K562 treated with DMSO at 1 percent for 48 hours (cell line): ENCODE measurements around the gene C1orf56. TPM values are rescaled to one million over a fixed set of nuclear protein-coding genes. Genes with fewer than 3 reads are reported as not detected.

ENCODE experiments used
- total RNA-seq: library from RNA; unstranded; fragments of 300-600 nt; gene quantifications from 2 replicates; pipeline ENCODE4 v1.2.3, GENCODE V29; 2022; ENCODE audit warnings: low replicate concordance; ENCODE audit errors: extremely low read depth

The C1orf56 gene
- total RNA-seq = not detected in 2 replicates

GRCh38 chr1:151047591-151047924, at the start of gene C1orf56:
Gene C1orf56 (plus strand): TSS chr1:151047751. CDS start chr1:151047848, 97 bp downstream.

GRCh38 chr1:151006327-151007052, 41.1 kb upstream of the C1orf56 start, which contains the start of gene MINDY1:
Gene MINDY1 (minus strand): TSS chr1:151006902. CDS start chr1:151002617, 4,285 bp downstream.

GRCh38 chr1:151008244-151009205, 39.0 kb upstream of the C1orf56 start, which contains the start of gene PRUNE1:
Gene PRUNE1 (plus strand): TSS chr1:151008449. CDS start chr1:151008633, 184 bp downstream.

GRCh38 chr1:151036356-151036755, 11.2 kb upstream of the C1orf56 start, which contains the start of gene BNIPL:
Gene BNIPL (plus strand): TSS chr1:151036586. CDS start chr1:151036726, 140 bp downstream.

GRCh38 chr1:151059109-151060006, 11.8 kb downstream of the C1orf56 start, which contains the start of gene CDC42SE1:
Gene CDC42SE1 (minus strand): TSS chr1:151059622. CDS start chr1:151055730, 3,892 bp downstream.

GRCh38 chr1:151060007-151060656, 12.6 kb downstream of the C1orf56 start, which contains the start of gene MLLT11:
Gene MLLT11 (plus strand): TSS chr1:151060397. CDS start chr1:151067225, 6,828 bp downstream.

GRCh38 chr1:151070474-151071276, 23.1 kb downstream of the C1orf56 start, which contains the start of gene GABPB2:
Gene GABPB2 (plus strand): TSS chr1:151070761. CDS start chr1:151088190, 17,429 bp downstream.

Other genes with a start within 250 kb of the C1orf56 start
- not detected in 2 replicates for gene CTSK, start 239.5 kb upstream of the C1orf56 start, total RNA-seq
- not detected in 2 replicates for gene ARNT, start 171.2 kb upstream of the C1orf56 start, total RNA-seq
- gene CTXND2, start 160.6 kb upstream of the C1orf56 start, total RNA-seq = not detected in 2 replicates
- gene SETDB1, start 121.4 kb upstream of the C1orf56 start, total RNA-seq = not detected in 2 replicates
- gene CERS2, start 72.9 kb upstream of the C1orf56 start, total RNA-seq = 153 TPM in 1 of 2 replicates, not detected in the other
- not detected in 2 replicates for gene ANXA9, start 65.5 kb upstream of the C1orf56 start, total RNA-seq
- gene MINDY1, start 40.8 kb upstream of the C1orf56 start, total RNA-seq = not detected in 2 replicates
- gene PRUNE1, start 39.3 kb upstream of the C1orf56 start, total RNA-seq = not detected in 2 replicates
- not detected in 2 replicates for gene BNIPL, start 11.2 kb upstream of the C1orf56 start, total RNA-seq
- gene CDC42SE1, start 11.9 kb downstream of the C1orf56 start, total RNA-seq = not detected in 2 replicates
- not detected in 2 replicates for gene MLLT11, start 12.6 kb downstream of the C1orf56 start, total RNA-seq
- not detected in 2 replicates for gene GABPB2, start 23.0 kb downstream of the C1orf56 start, total RNA-seq
- gene SEMA6C, start 98.9 kb downstream of the C1orf56 start, total RNA-seq = not detected in 2 replicates
- not detected in 2 replicates for gene TNFAIP8L2, start 108.9 kb downstream of the C1orf56 start, total RNA-seq
- gene LYSMD1, start 118.2 kb downstream of the C1orf56 start, total RNA-seq = not detected in 2 replicates
- gene SCNM1, start 118.4 kb downstream of the C1orf56 start, total RNA-seq = not detected in 2 replicates
- not detected in 2 replicates for gene TMOD4, start 128.2 kb downstream of the C1orf56 start, total RNA-seq
- not detected in 2 replicates for gene VPS72, start 142.4 kb downstream of the C1orf56 start, total RNA-seq
- not detected in 2 replicates for gene PIP5K1A, start 150.8 kb downstream of the C1orf56 start, total RNA-seq
- not detected in 2 replicates for gene PSMD4, start 207.0 kb downstream of the C1orf56 start, total RNA-seq
- not detected in 2 replicates for gene ZNF687, start 234.5 kb downstream of the C1orf56 start, total RNA-seq